ENCODE data around the gene NRIP1. TPM values are rescaled to one million over a fixed set of nuclear protein-coding genes. Genes with fewer than 3 reads are reported as not detected.

Gene NRIP1
- 8.1 TPM for polyA plus RNA-seq (2013, experiment 1 of 2)
- polyA plus RNA-seq (2013, experiment 2 of 2): 8.1 TPM

DNA sequence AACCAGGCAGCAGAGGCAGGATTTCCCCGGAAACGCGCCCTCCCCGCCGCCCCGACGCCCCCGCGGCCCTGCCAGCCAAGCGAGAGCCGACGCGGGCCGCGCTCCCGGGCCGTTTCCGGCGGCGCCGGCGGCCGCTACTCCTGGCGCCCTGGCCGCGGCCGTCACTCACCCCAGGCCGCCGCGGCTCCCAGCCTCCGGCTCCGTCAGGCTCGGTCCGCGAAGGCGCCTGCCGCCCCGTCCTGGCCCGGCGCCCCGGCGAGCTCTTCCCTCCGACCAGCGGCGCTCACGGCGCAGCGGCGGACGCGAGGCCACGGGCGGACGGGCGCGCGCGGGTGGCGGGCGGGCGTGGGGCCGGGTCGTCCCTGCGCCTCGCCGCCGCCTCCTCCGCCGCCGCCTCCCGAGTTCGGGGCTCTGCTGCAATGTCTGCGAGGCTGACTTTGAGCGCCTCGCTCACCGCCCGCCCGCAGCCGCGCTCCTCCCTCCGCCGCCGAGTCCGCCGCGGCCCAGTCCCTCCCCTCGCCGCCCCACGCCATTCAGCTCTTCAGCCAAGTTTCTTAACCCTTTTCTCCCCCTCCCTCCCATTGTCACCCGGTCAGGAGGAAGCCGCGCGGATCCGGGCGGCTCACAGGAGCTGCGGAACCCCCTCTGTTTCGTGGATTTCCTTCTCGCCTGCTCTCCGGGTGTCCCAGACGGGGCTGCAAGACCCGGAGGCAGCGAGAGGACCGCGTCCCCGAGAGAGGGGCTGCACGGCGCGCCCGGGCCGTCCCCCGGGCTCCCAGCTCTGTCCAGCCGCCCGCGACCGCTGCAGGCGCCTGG is at the start of gene NRIP1:
NRIP1 (minus strand) TSS at position 425 of the 816 bp plus-strand sequence. CDS start 96,808 bp downstream, outside the sequence.
- Histone ChIP-seq H3K79me1 (replicated peaks; ENCODE audit: low read length, poor library complexity, severe bottlenecking) (no peaks in the 10 kb centered on the region), H3K18ac (ENCODE audit: low read depth in 1 of 2, low read length in 2 of 2) (peak within 1 kb of the TSS; percentile 95 to 98), H3K4me1 (ENCODE audit: control insufficient read depth, insufficient read depth, low read depth, low read length) (no peaks in the 10 kb centered on the region), H3K4ac (ENCODE audit: low read depth in 1 of 2, low read length in 2 of 2) (peak within 1 kb of the TSS; percentile 69 to 87), H3K4me2 (ENCODE audit: low read length, poor library complexity, severe bottlenecking) (peak within 1 kb of the TSS; percentile 67), H4K91ac (ENCODE audit: low read length) (peak within 1 kb of the TSS; percentile 94), H3K9ac (ENCODE audit: low read length) (peak within 1 kb of the TSS; percentile 97), H3K14ac (ENCODE audit: low read length in 2 of 2) (peak within 1 kb of the TSS; percentile 86 to 98), H3K27me3 (ENCODE audit: control insufficient read depth in 1 of 2, insufficient read depth in 1 of 2, low read length in 2 of 2) (no peaks in the 10 kb centered on the region), H3K9me3 (ENCODE audit: control insufficient read depth, low read length) (no peaks in the 10 kb centered on the region), H2AK5ac (ENCODE audit: low read length, severe bottlenecking) (no peak within 1 kb of the TSS), H4K8ac (ENCODE audit: low read length) (peak within 1 kb of the TSS; percentile 88), H3K27ac (ENCODE audit: low read length, poor library complexity, severe bottlenecking) (peak within 1 kb of the TSS; percentile 85), H2BK120ac (ENCODE audit: low read depth, low read length) (peak within 1 kb of the TSS; percentile 73), H2AFZ (ENCODE audit: low read depth, low read length) (peak within 1 kb of the TSS; percentile 93), H3K36me3 (ENCODE audit: control insufficient read depth in 1 of 2, insufficient read depth in 2 of 2, low read depth in 1 of 2, low read length in 2 of 2) (no peaks in the 10 kb centered on the region), H2BK15ac (ENCODE audit: low read depth, poor library complexity, severe bottlenecking) (peak within 1 kb of the TSS; percentile 94), H3K4me3 (ENCODE audit: insufficient read depth in 1 of 2, low read depth in 1 of 2, low read length in 2 of 2) (peak within 1 kb of the TSS; percentile 93 to 96), H2BK5ac (ENCODE audit: low read depth, low read length, poor library complexity, severe bottlenecking) (peak within 1 kb of the TSS; percentile 96), H2BK12ac (ENCODE audit: low read length in 2 of 2) (peak within 1 kb of the TSS in 1 of 2 experiments; percentile 73), H3K23ac (ENCODE audit: low read length in 2 of 2) (peak within 1 kb of the TSS in 1 of 2 experiments; percentile 89)
- peak; percentile 94 for DNase-seq
- under 1% methylated on average over 73 of the region's 116 CpGs for WGBS

GRCh38 chr21:15112858-15113257 is 48.1 kb upstream of the NRIP1 start:
- no peak overlapping the region for H2BK12ac ChIP-seq (ENCODE audit: low read length in 2 of 2)
- no peak overlapping the region for H3K4me2 ChIP-seq (ENCODE audit: low read length, poor library complexity, severe bottlenecking)
- H3K79me1 ChIP-seq (replicated peaks; ENCODE audit: low read length, poor library complexity, severe bottlenecking): no peaks in the 10 kb centered on the region
- H4K91ac ChIP-seq (ENCODE audit: low read length): no peak overlapping the region
- H3K4ac ChIP-seq (ENCODE audit: low read depth in 1 of 2, low read length in 2 of 2): no peak overlapping the region
- WGBS: 91% methylated on average over 4 of the region's 4 CpGs
- H3K9me3 ChIP-seq (ENCODE audit: control insufficient read depth, low read length): no peaks in the 10 kb centered on the region
- no peak overlapping the region for H4K8ac ChIP-seq (ENCODE audit: low read length)
- no peak overlapping the region for H3K18ac ChIP-seq (ENCODE audit: low read depth in 1 of 2, low read length in 2 of 2)
- no peak overlapping the region for H3K14ac ChIP-seq (ENCODE audit: low read length in 2 of 2)
- H2BK5ac ChIP-seq (ENCODE audit: low read depth, low read length, poor library complexity, severe bottlenecking): no peak overlapping the region
- no peak overlapping the region for H3K27ac ChIP-seq (ENCODE audit: low read length, poor library complexity, severe bottlenecking)
- no peak overlapping the region for H3K4me3 ChIP-seq (ENCODE audit: insufficient read depth in 1 of 2, low read depth in 1 of 2, low read length in 2 of 2)
- no peaks in the 10 kb centered on the region for H3K27me3 ChIP-seq (ENCODE audit: control insufficient read depth in 1 of 2, insufficient read depth in 1 of 2, low read length in 2 of 2)
- H2AFZ ChIP-seq (ENCODE audit: low read depth, low read length): no peak overlapping the region
- no peak overlapping the region for H2AK5ac ChIP-seq (ENCODE audit: low read length, severe bottlenecking)
- no peaks in the 10 kb centered on the region for H3K36me3 ChIP-seq (ENCODE audit: control insufficient read depth in 1 of 2, insufficient read depth in 2 of 2, low read depth in 1 of 2, low read length in 2 of 2)
- no peak overlapping the region for H2BK120ac ChIP-seq (ENCODE audit: low read depth, low read length)
- no peak overlapping the region for H2BK15ac ChIP-seq (ENCODE audit: low read depth, poor library complexity, severe bottlenecking)
- no peak overlapping the region for H3K9ac ChIP-seq (ENCODE audit: low read length)
- DNase-seq: no peak
- H3K23ac ChIP-seq (ENCODE audit: low read length in 2 of 2): no peak overlapping the region
- H3K4me1 ChIP-seq (ENCODE audit: control insufficient read depth, insufficient read depth, low read depth, low read length): no peaks in the 10 kb centered on the region

- no peaks in the 10 kb centered on the region for H3K36me3 ChIP-seq (ENCODE audit: control insufficient read depth in 1 of 2, insufficient read depth in 2 of 2, low read depth in 1 of 2, low read length in 2 of 2)
- H2BK5ac ChIP-seq (ENCODE audit: low read depth, low read length, poor library complexity, severe bottlenecking): no peak overlapping the region
- no peak overlapping the region for H2BK12ac ChIP-seq (ENCODE audit: low read length in 2 of 2)
- H2AFZ ChIP-seq (ENCODE audit: low read depth, low read length): no peak overlapping the region
- no peak overlapping the region for H2BK120ac ChIP-seq (ENCODE audit: low read depth, low read length)
- no peak overlapping the region for H3K14ac ChIP-seq (ENCODE audit: low read length in 2 of 2)
- H3K23ac ChIP-seq (ENCODE audit: low read length in 2 of 2): no peak overlapping the region
- no peak for DNase-seq
- no peaks in the 10 kb centered on the region for H3K4me1 ChIP-seq (ENCODE audit: control insufficient read depth, insufficient read depth, low read depth, low read length)
- H3K4ac ChIP-seq (ENCODE audit: low read depth in 1 of 2, low read length in 2 of 2): no peak overlapping the region
- H3K79me1 ChIP-seq (replicated peaks; ENCODE audit: low read length, poor library complexity, severe bottlenecking): no peaks in the 10 kb centered on the region
- H2AK5ac ChIP-seq (ENCODE audit: low read length, severe bottlenecking): no peak overlapping the region
- H3K4me3 ChIP-seq (ENCODE audit: insufficient read depth in 1 of 2, low read depth in 1 of 2, low read length in 2 of 2): no peak overlapping the region
- no peak overlapping the region for H3K4me2 ChIP-seq (ENCODE audit: low read length, poor library complexity, severe bottlenecking)
- no peak overlapping the region for H3K18ac ChIP-seq (ENCODE audit: low read depth in 1 of 2, low read length in 2 of 2)
- no peak overlapping the region for H2BK15ac ChIP-seq (ENCODE audit: low read depth, poor library complexity, severe bottlenecking)
- no peaks in the 10 kb centered on the region for H3K27me3 ChIP-seq (ENCODE audit: control insufficient read depth in 1 of 2, insufficient read depth in 1 of 2, low read length in 2 of 2)
- WGBS: 81% methylated on average over 2 of the region's 2 CpGs
- H4K91ac ChIP-seq (ENCODE audit: low read length): no peak overlapping the region
- H4K8ac ChIP-seq (ENCODE audit: low read length): no peak overlapping the region
- no peak overlapping the region for H3K27ac ChIP-seq (ENCODE audit: low read length, poor library complexity, severe bottlenecking)
- H3K9me3 ChIP-seq (ENCODE audit: control insufficient read depth, low read length): no peaks in the 10 kb centered on the region
- no peak overlapping the region for H3K9ac ChIP-seq (ENCODE audit: low read length)
Observed at GRCh38 chr21:15108801-15109200, 44.0 kb upstream of the NRIP1 start.

GRCh38 chr21:15104470-15104869 is 39.7 kb upstream of the NRIP1 start:
- Histone ChIP-seq H3K23ac (ENCODE audit: low read length in 2 of 2) (no peak overlapping the region), H4K91ac (ENCODE audit: low read length) (no peak overlapping the region), H4K8ac (ENCODE audit: low read length) (no peak overlapping the region), H2BK12ac (ENCODE audit: low read length in 2 of 2) (no peak overlapping the region), H3K36me3 (ENCODE audit: control insufficient read depth in 1 of 2, insufficient read depth in 2 of 2, low read depth in 1 of 2, low read length in 2 of 2) (no peaks in the 10 kb centered on the region), H2AFZ (ENCODE audit: low read depth, low read length) (no peak overlapping the region), H2BK5ac (ENCODE audit: low read depth, low read length, poor library complexity, severe bottlenecking) (no peak overlapping the region), H3K4me1 (ENCODE audit: control insufficient read depth, insufficient read depth, low read depth, low read length) (no peaks in the 10 kb centered on the region), H3K4me2 (ENCODE audit: low read length, poor library complexity, severe bottlenecking) (no peak overlapping the region), H2BK15ac (ENCODE audit: low read depth, poor library complexity, severe bottlenecking) (no peak overlapping the region), H3K27me3 (ENCODE audit: control insufficient read depth in 1 of 2, insufficient read depth in 1 of 2, low read length in 2 of 2) (no peaks in the 10 kb centered on the region), H3K79me1 (replicated peaks; ENCODE audit: low read length, poor library complexity, severe bottlenecking) (no peaks in the 10 kb centered on the region), H3K18ac (ENCODE audit: low read depth in 1 of 2, low read length in 2 of 2) (no peak overlapping the region), H3K14ac (ENCODE audit: low read length in 2 of 2) (no peak overlapping the region), H3K27ac (ENCODE audit: low read length, poor library complexity, severe bottlenecking) (no peak overlapping the region), H3K4ac (ENCODE audit: low read depth in 1 of 2, low read length in 2 of 2) (no peak overlapping the region), H3K9ac (ENCODE audit: low read length) (no peak overlapping the region), H3K4me3 (ENCODE audit: insufficient read depth in 1 of 2, low read depth in 1 of 2, low read length in 2 of 2) (no peak overlapping the region), H2BK120ac (ENCODE audit: low read depth, low read length) (no peak overlapping the region), H3K9me3 (ENCODE audit: control insufficient read depth, low read length) (no peaks in the 10 kb centered on the region), H2AK5ac (ENCODE audit: low read length, severe bottlenecking) (no peak overlapping the region)
- 95% methylated on average over 2 of the region's 3 CpGs for WGBS
- no peak for DNase-seq

All from mesenchymal stem cell (in vitro differentiated cells and primary cell).